ENCODE results near the gene TIPARP. TPM values are rescaled to one million over a fixed set of nuclear protein-coding genes. Genes with fewer than 3 reads are reported as not detected.

Gene TIPARP
- total and polyA plus RNA-seq, 2 of the 8 experiments (the other 6 are each of a cell fraction or from before 2014, with no cell fraction given) = 1.6 to 5.8 TPM

- Histone ChIP-seq H3K27ac (ENCODE audit: low read depth, low read length) (no peak overlapping the region), H3K79me2 (ENCODE audit: control insufficient read depth in 1 of 2, insufficient read depth in 2 of 2, low read length in 2 of 2) (no peaks in the 10 kb centered on the region), H3K9ac (replicated peaks in 1 of 4; ENCODE audit: extremely low read depth in 1 of 4, low read depth in 3 of 4, low read length in 3 of 4) (no peak overlapping the region), H4K91ac (replicated peaks; ENCODE audit: insufficient read length, low read length) (no peak overlapping the region), H4K8ac (ENCODE audit: extremely low read depth, insufficient read depth, low read length) (no peak overlapping the region), H3K18ac (ENCODE audit: extremely low read depth, low read length) (no peak overlapping the region), H2BK20ac (ENCODE audit: low read length) (no peak overlapping the region), H3K23ac (ENCODE audit: insufficient read length) (no peak overlapping the region), H3K23me2 (ENCODE audit: low read depth, low read length) (no peaks in the 10 kb centered on the region), H3K79me1 (ENCODE audit: low read depth, low read length) (no peaks in the 10 kb centered on the region), H3K36me3 (ENCODE audit: control insufficient read depth in 2 of 4, insufficient read depth in 4 of 4, low read length in 3 of 4) (no peaks in the 10 kb centered on the region), H3K27me3 (replicated peaks in 1 of 4; ENCODE audit: control insufficient read depth in 3 of 4, extremely low read depth in 1 of 4, insufficient read depth in 3 of 4, low read length in 3 of 4) (no peaks in the 10 kb centered on the region), H3K4ac (replicated peaks; ENCODE audit: insufficient read length, low read depth, low read length) (no peak overlapping the region), H2BK120ac (replicated peaks; ENCODE audit: low read depth, low read length) (no peak overlapping the region), H2BK5ac (ENCODE audit: low read depth, low read length) (no peak overlapping the region), H3K56ac (replicated peaks; ENCODE audit: insufficient read length, low read depth, low read length) (no peak overlapping the region), H3K4me1 (replicated peaks in 1 of 4; ENCODE audit: control insufficient read depth in 3 of 4, insufficient read depth in 4 of 4, low read length in 3 of 4) (no peaks in the 10 kb centered on the region), H4K20me1 (replicated peaks in 1 of 2; ENCODE audit: control insufficient read depth in 1 of 2, insufficient read depth in 2 of 2, low read length in 2 of 2) (no peaks in the 10 kb centered on the region), H3K9me3 (ENCODE audit: insufficient read depth in 2 of 2, low read depth in 1 of 2, low read length in 1 of 2) (peaks cover 0 to 4% of the 10 kb centered on the region in 2 experiments; a peak in 1 of 4 replicates), H3K4me2 (ENCODE audit: insufficient read depth in 1 of 2, low read depth in 2 of 2, low read length in 2 of 2) (no peak overlapping the region), H2AK5ac (ENCODE audit: low read depth, low read length) (no peak overlapping the region), H2BK12ac (ENCODE audit: low read depth, low read length) (no peak overlapping the region), H4K5ac (ENCODE audit: insufficient read length, low read depth, low read length) (no peak overlapping the region), H2BK15ac (ENCODE audit: low read length) (no peak overlapping the region), H3K14ac (ENCODE audit: insufficient read length) (no peak overlapping the region), H2AFZ (ENCODE audit: low read length) (no peak overlapping the region), H3K4me3 (ENCODE audit: extremely low read depth in 1 of 4, insufficient read depth in 2 of 4, low read depth in 3 of 4, low read length in 4 of 4) (no peak overlapping the region)
- ChIA-PET POLR2A (ENCODE audit: partially characterized antibody) (no interaction called here), CTCF (ENCODE audit: partially characterized antibody) (interaction anchor here (0.6 to 1.2 kb wide), 5 partner anchors 11 to 372 kb away, joined by 3 to 4 read pairs (median 3); no protein-coding TSS in a partner anchor)
- TF ChIP-seq HDAC6 (IDR thresholded peaks at IDR 0.05; ENCODE audit: low read depth, low read length) (no peak), KDM1A (IDR thresholded peaks at IDR 0.05; ENCODE audit: borderline replicate concordance, low read length) (no peak), SUZ12 (IDR thresholded peaks at IDR 0.05; ENCODE audit: low read length) (no peak), SIN3A (conservative IDR thresholded peaks at IDR 0.05 in 1 of 2, IDR thresholded peaks at IDR 0.05 in 1 of 2; ENCODE audit: low read depth in 1 of 2, low read length in 2 of 2) (no peak), GABPA (IDR thresholded peaks at IDR 0.05; ENCODE audit: borderline replicate concordance, insufficient read depth, low read length) (no peak), CBX5 (IDR thresholded peaks at IDR 0.05; ENCODE audit: low read depth, low read length) (no peak), RAD21 (IDR thresholded peaks at IDR 0.05 in 1 of 2, conservative IDR thresholded peaks at IDR 0.05 in 1 of 2; ENCODE audit: low read depth in 2 of 2, low read length in 2 of 2) (no peak), POU5F1 (IDR thresholded peaks at IDR 0.05; ENCODE audit: low read depth, low read length) (no peak), ZNF274 (IDR thresholded peaks at IDR 0.05; ENCODE audit: borderline replicate concordance, extremely low read depth, low read length) (no peak), SIRT6 (IDR thresholded peaks at IDR 0.05; ENCODE audit: low read length) (no peak), MAFK (IDR thresholded peaks at IDR 0.05; ENCODE audit: low read depth, low read length) (no peak), ATF2 (IDR thresholded peaks at IDR 0.05; ENCODE audit: low read length) (no peak)
- WGBS, 2 experiments (ENCODE audit: extremely low coverage in 1 of 2, insufficient coverage in 1 of 2, insufficient read length in 1 of 2, insufficient replicate concordance in 2 of 2, low coverage in 1 of 2, low lambda C conversion rate in 2 of 2, missing lambda C conversion rate in 1 of 2) = 92% methylated on average over 2 of the region's 2 CpGs; no CpG with 5 or more reads in 1 of the 2 experiments
- no peak for FAIRE-seq
- no peak for DNase-seq (ENCODE audit: low read depth in 1 of 2, low spot score in 2 of 2)
Observed at GRCh38 chr3:156739976-156740375, 65.6 kb downstream of the TIPARP start.
